Adrenal gland (tissue), 5 donors: Measurements from ENCODE around the gene CYP39A1.
"Not testable (repeated sequence)": the region's sequence is repeated elsewhere in the genome, so short reads cannot be mapped to it uniquely, and the experiment has no call there.

Source experiments
- CTCF ChIP-seq, 6 experiments: fragments of 450-650 bp in 4 of 6; fragments of 200-600 bp in 2 of 6; sonication (generic) in 1 of 6; IDR thresholded peaks; 1 replicate in 5 of 6; 2 replicates in 1 of 6; pipeline versions ENCODE4 v1.5.1 to v1.8.0; 2016 to 2021; ENCODE audit warnings: antibody characterized with exemption in 6 of 6, mild to moderate bottlenecking in 2 of 6, moderate library complexity in 1 of 6
- POLR2A ChIP-seq, 2 donors: fragments of 450-650 bp; IDR thresholded peaks; one replicate each; pipeline ENCODE4 v1.6.1; 2017; ENCODE audit warnings: antibody characterized with exemption in 2 of 2, mild to moderate bottlenecking in 2 of 2, moderate library complexity in 1 of 2
- donor health status: DM: no; HTN: no; CAD: no.

GRCh38 chr6:46648108-46648507 lies 4.5 kb downstream of the CYP39A1 start:
- not testable (repeated sequence) for TF ChIP-seq CTCF, POLR2A (IDR thresholded peaks at IDR 0.05)
